ENCODE results near the gene RASGRP2.
"Not testable (repeated sequence)": the region's sequence is repeated elsewhere in the genome, so short reads cannot be mapped to it uniquely, and the experiment has no call there.

The RASGRP2 gene

GRCh38 chr11:64717268-64717578, 26.7 kb downstream of the RASGRP2 start:
- no peak for DNase-seq

GRCh38 chr11:64716473-64717267, 27.3 kb downstream of the RASGRP2 start:
- no peak for DNase-seq

- no peak for DNase-seq
Measured at GRCh38 chr11:64715756-64716472, 28.0 kb downstream of the RASGRP2 start.

GRCh38 chr11:64715110-64715509, 28.8 kb downstream of the RASGRP2 start:
- no peak for DNase-seq

- DNase-seq, result no peak
Measured at GRCh38 chr11:64714666-64715065, 29.3 kb downstream of the RASGRP2 start.

GRCh38 chr11:64713781-64714363, 30.1 kb downstream of the RASGRP2 start:
- no peak for DNase-seq

GRCh38 chr11:64713016-64713707, 30.8 kb downstream of the RASGRP2 start:
- DNase-seq, result no peak

GRCh38 chr11:64712430-64713015, 31.4 kb downstream of the RASGRP2 start:
- DNase-seq, result no peak

GRCh38 chr11:64711956-64712362, 32.0 kb downstream of the RASGRP2 start:
- DNase-seq, result no peak

GRCh38 chr11:64711138-64711955, 32.6 kb downstream of the RASGRP2 start:
- no peak for DNase-seq

- DNase-seq, result no peak
Measured at GRCh38 chr11:64710418-64711137, 33.4 kb downstream of the RASGRP2 start.

- DNase-seq, result no peak
Measured at GRCh38 chr11:64705501-64705900, 38.4 kb downstream of the RASGRP2 start.

GRCh38 chr11:64703048-64703447, 40.9 kb downstream of the RASGRP2 start:
- no peak for DNase-seq

GRCh38 chr11:64701956-64702355, 42.0 kb downstream of the RASGRP2 start:
- not testable (repeated sequence) for DNase-seq

- no peak for DNase-seq
Measured at GRCh38 chr11:64698427-64698826, 45.5 kb downstream of the RASGRP2 start.

- DNase-seq, result no peak
Measured at GRCh38 chr11:64697663-64698375, 46.1 kb downstream of the RASGRP2 start.

- no peak for DNase-seq
Measured at GRCh38 chr11:64696045-64696444, 47.9 kb downstream of the RASGRP2 start.

- DNase-seq, result no peak
Measured at GRCh38 chr11:64695548-64695947, 48.4 kb downstream of the RASGRP2 start.

GRCh38 chr11:64694821-64695365, 49.0 kb downstream of the RASGRP2 start:
- DNase-seq, result peak; percentile 86

GRCh38 chr11:64694026-64694755, 49.8 kb downstream of the RASGRP2 start:
- DNase-seq, result no peak

Measured in DMS79 (cell line).